ENCODE data around the gene ZBTB46.

Gene ZBTB46

GRCh38 chr20:63698739-63699465, 132.2 kb downstream of the ZBTB46 start:
- in situ Hi-C loops (cut with HindIII; ENCODE audit: low sequenced_read_pairs), result no loop called here

GRCh38 chr20:63697868-63698545, 133.1 kb downstream of the ZBTB46 start:
- in situ Hi-C loops (cut with HindIII; ENCODE audit: low sequenced_read_pairs), result no loop called here

GRCh38 chr20:63697357-63697867, 133.7 kb downstream of the ZBTB46 start:
- in situ Hi-C loops (cut with HindIII; ENCODE audit: low sequenced_read_pairs), result no loop called here

GRCh38 chr20:63696628-63697356, 134.3 kb downstream of the ZBTB46 start, which contains the start of gene TNFRSF6B:
TSS of gene TNFRSF6B (plus strand) at chr20:63696652. CDS start at chr20:63696768, 116 bp downstream.
- in situ Hi-C loops (cut with HindIII; ENCODE audit: low sequenced_read_pairs), result no loop called here

GRCh38 chr20:63696306-63696627, 134.8 kb downstream of the ZBTB46 start:
- in situ Hi-C loops (cut with HindIII; ENCODE audit: low sequenced_read_pairs), result no loop called here

GRCh38 chr20:63695424-63696305, 135.4 kb downstream of the ZBTB46 start:
- in situ Hi-C loops (cut with HindIII; ENCODE audit: low sequenced_read_pairs), result no loop called here

- in situ Hi-C loops (cut with HindIII; ENCODE audit: low sequenced_read_pairs), result no loop called here
These were observed 136.3 kb downstream of the ZBTB46 start for GRCh38 chr20:63694584-63695423.

GRCh38 chr20:63693733-63694583, 137.1 kb downstream of the ZBTB46 start:
- in situ Hi-C loops (cut with HindIII; ENCODE audit: low sequenced_read_pairs), result no loop called here
